ENCODE results near the gene SRP9.

SRP9 gene

DNA sequence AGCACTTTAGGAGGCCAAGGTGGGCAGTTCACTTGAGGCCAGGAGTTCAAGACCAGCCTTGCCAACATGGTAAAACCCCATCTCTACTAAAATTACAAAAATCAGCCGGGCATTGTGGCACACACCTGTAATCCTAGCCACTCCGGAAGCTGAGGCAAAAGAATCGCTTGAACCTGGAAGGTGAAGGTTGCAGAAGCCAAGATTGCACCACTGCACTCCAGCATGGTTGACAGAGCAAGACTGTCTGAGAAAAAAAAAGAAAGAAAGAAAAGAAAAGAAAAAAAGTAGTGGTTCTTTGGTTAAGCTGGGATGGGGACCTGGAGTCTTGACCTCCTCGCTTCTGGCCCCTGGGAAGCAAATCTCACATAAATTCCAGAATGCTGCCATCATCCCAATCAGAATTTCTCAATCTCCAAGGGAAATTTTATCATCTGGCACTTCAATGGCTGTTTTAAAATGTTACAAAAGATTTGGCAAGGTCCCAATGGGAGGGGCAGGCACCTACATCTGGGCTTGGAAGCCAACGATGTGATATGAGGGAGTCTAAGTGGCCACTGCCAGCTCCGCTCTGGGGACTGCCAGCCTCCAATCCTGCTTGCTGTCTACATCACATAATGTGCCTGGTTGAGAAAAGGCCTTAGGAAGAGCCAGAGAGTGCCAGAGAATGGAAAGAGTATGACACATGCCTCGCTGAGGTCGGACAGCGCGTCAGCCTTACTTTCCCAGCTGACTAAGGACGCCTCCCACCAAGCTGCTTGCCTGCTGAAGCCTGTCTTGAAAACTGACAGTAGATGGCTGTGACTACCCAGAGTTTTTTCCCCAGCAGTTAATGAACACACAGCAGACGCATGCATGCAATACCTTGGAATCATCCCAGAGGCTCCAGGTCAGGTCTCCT lies 42.1 kb upstream of the SRP9 start:
- Histone ChIP-seq H2BK5ac (ENCODE audit: low read depth, low read length, poor library complexity, severe bottlenecking) (peak overlapping the region; percentile 71), H3K27me3 (ENCODE audit: control insufficient read depth in 1 of 2, insufficient read depth in 1 of 2, low read length in 2 of 2) (no peaks in the 10 kb centered on the region), H3K14ac (ENCODE audit: low read length in 2 of 2) (no peak overlapping the region), H2BK120ac (ENCODE audit: low read depth, low read length) (no peak overlapping the region), H2BK15ac (ENCODE audit: low read depth, poor library complexity, severe bottlenecking) (peak overlapping the region; percentile 26), H2AFZ (ENCODE audit: low read depth, low read length) (no peak overlapping the region), H2AK5ac (ENCODE audit: low read length, severe bottlenecking) (no peak overlapping the region), H3K4me2 (ENCODE audit: low read length, poor library complexity, severe bottlenecking) (peak overlapping the region; percentile 50), H3K79me1 (replicated peaks; ENCODE audit: low read length, poor library complexity, severe bottlenecking) (no peaks in the 10 kb centered on the region), H3K9ac (ENCODE audit: low read length) (peak overlapping the region; percentile 77), H3K4ac (ENCODE audit: low read depth in 1 of 2, low read length in 2 of 2) (no peak overlapping the region), H2BK12ac (ENCODE audit: low read length in 2 of 2) (peak overlapping the region in 1 of 2 experiments; percentile 28), H4K8ac (ENCODE audit: low read length) (no peak overlapping the region), H3K9me3 (ENCODE audit: control insufficient read depth, low read length) (no peaks in the 10 kb centered on the region), H3K23ac (ENCODE audit: low read length in 2 of 2) (no peak overlapping the region), H3K27ac (ENCODE audit: low read length, poor library complexity, severe bottlenecking) (peak overlapping the region; percentile 94), H4K91ac (ENCODE audit: low read length) (no peak overlapping the region), H3K4me1 (ENCODE audit: control insufficient read depth, insufficient read depth, low read depth, low read length) (peaks cover 22% of the 10 kb centered on the region), H3K18ac (ENCODE audit: low read depth in 1 of 2, low read length in 2 of 2) (peak overlapping the region in 1 of 2 experiments; percentile 54), H3K36me3 (ENCODE audit: control insufficient read depth in 1 of 2, insufficient read depth in 2 of 2, low read depth in 1 of 2, low read length in 2 of 2) (no peaks in the 10 kb centered on the region), H3K4me3 (ENCODE audit: insufficient read depth in 1 of 2, low read depth in 1 of 2, low read length in 2 of 2) (peak overlapping the region in 1 of 2 experiments; percentile 28)
- WGBS, result 49% methylated on average over 11 of the region's 12 CpGs
- DNase-seq, result peak; percentile 98

DNA sequence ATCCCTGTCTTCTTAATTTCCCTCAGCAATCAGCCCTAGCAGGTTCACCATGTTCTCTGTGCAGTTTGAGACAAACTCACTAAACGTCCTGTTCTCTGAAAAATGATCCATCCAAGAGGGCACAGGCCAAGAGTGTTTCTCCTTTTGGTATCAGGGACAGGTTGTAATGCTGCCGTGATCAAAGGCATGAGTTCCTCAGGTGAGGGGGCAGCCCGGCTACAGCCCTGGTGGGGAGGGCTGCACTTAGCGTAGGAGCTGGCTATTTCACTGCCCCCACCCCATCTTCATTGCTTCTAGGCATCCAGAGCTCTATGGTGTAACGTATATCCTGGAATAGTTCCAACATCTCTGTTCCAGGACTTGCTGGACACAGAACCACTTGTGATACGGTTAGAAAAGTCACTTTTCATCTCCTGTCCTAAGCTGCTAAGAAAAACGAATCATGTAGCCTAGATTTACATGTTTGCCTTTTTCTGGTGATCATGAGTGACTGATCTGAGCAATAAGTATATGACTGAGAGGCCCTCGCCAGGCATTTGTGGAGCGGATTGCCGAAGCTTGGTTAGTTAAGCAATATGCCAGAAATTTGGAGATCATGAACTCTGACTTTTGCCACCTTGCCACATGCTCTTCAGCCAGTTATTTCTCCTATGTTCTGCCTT lies 41.1 kb upstream of the SRP9 start:
- H2BK15ac ChIP-seq (ENCODE audit: low read depth, poor library complexity, severe bottlenecking), result no peak overlapping the region
- peak overlapping the region in 1 of 2 experiments; percentile 28 for H3K4me3 ChIP-seq (ENCODE audit: insufficient read depth in 1 of 2, low read depth in 1 of 2, low read length in 2 of 2)
- DNase-seq, result peak; percentile 34
- no peak overlapping the region for H3K4me2 ChIP-seq (ENCODE audit: low read length, poor library complexity, severe bottlenecking)
- H2AFZ ChIP-seq (ENCODE audit: low read depth, low read length), result no peak overlapping the region
- no peaks in the 10 kb centered on the region for H3K27me3 ChIP-seq (ENCODE audit: control insufficient read depth in 1 of 2, insufficient read depth in 1 of 2, low read length in 2 of 2)
- H3K4me1 ChIP-seq (ENCODE audit: control insufficient read depth, insufficient read depth, low read depth, low read length), result peaks cover 22% of the 10 kb centered on the region
- H4K8ac ChIP-seq (ENCODE audit: low read length), result no peak overlapping the region
- H3K9ac ChIP-seq (ENCODE audit: low read length), result peak overlapping the region; percentile 77
- peak overlapping the region; percentile 21 for H2AK5ac ChIP-seq (ENCODE audit: low read length, severe bottlenecking)
- no peaks in the 10 kb centered on the region for H3K79me1 ChIP-seq (replicated peaks; ENCODE audit: low read length, poor library complexity, severe bottlenecking)
- no peak overlapping the region for H3K14ac ChIP-seq (ENCODE audit: low read length in 2 of 2)
- no peaks in the 10 kb centered on the region for H3K36me3 ChIP-seq (ENCODE audit: control insufficient read depth in 1 of 2, insufficient read depth in 2 of 2, low read depth in 1 of 2, low read length in 2 of 2)
- H3K9me3 ChIP-seq (ENCODE audit: control insufficient read depth, low read length), result no peaks in the 10 kb centered on the region
- peak overlapping the region; percentile 91 for H2BK5ac ChIP-seq (ENCODE audit: low read depth, low read length, poor library complexity, severe bottlenecking)
- H3K23ac ChIP-seq (ENCODE audit: low read length in 2 of 2), result no peak overlapping the region
- H3K18ac ChIP-seq (ENCODE audit: low read depth in 1 of 2, low read length in 2 of 2), result no peak overlapping the region
- H3K4ac ChIP-seq (ENCODE audit: low read depth in 1 of 2, low read length in 2 of 2), result no peak overlapping the region
- peak overlapping the region in 1 of 2 experiments; percentile 31 for H2BK12ac ChIP-seq (ENCODE audit: low read length in 2 of 2)
- peak overlapping the region; percentile 94 for H3K27ac ChIP-seq (ENCODE audit: low read length, poor library complexity, severe bottlenecking)
- H4K91ac ChIP-seq (ENCODE audit: low read length), result no peak overlapping the region
- 84% methylated on average over 10 of the region's 10 CpGs for WGBS
- no peak overlapping the region for H2BK120ac ChIP-seq (ENCODE audit: low read depth, low read length)

GRCh38 chr1:225737161-225737560 lies 40.5 kb upstream of the SRP9 start:
- no peak for DNase-seq
- Histone ChIP-seq H3K23ac (ENCODE audit: low read length in 2 of 2) (no peak overlapping the region), H2BK5ac (ENCODE audit: low read depth, low read length, poor library complexity, severe bottlenecking) (peak overlapping the region; percentile 49), H3K18ac (ENCODE audit: low read depth in 1 of 2, low read length in 2 of 2) (no peak overlapping the region), H3K4me3 (ENCODE audit: insufficient read depth in 1 of 2, low read depth in 1 of 2, low read length in 2 of 2) (no peak overlapping the region), H3K36me3 (ENCODE audit: control insufficient read depth in 1 of 2, insufficient read depth in 2 of 2, low read depth in 1 of 2, low read length in 2 of 2) (no peaks in the 10 kb centered on the region), H2AK5ac (ENCODE audit: low read length, severe bottlenecking) (peak overlapping the region; percentile 49), H4K8ac (ENCODE audit: low read length) (no peak overlapping the region), H3K4me1 (ENCODE audit: control insufficient read depth, insufficient read depth, low read depth, low read length) (peaks cover 22% of the 10 kb centered on the region), H3K27me3 (ENCODE audit: control insufficient read depth in 1 of 2, insufficient read depth in 1 of 2, low read length in 2 of 2) (no peaks in the 10 kb centered on the region), H3K4me2 (ENCODE audit: low read length, poor library complexity, severe bottlenecking) (no peak overlapping the region), H3K9me3 (ENCODE audit: control insufficient read depth, low read length) (no peaks in the 10 kb centered on the region), H3K14ac (ENCODE audit: low read length in 2 of 2) (no peak overlapping the region), H3K27ac (ENCODE audit: low read length, poor library complexity, severe bottlenecking) (no peak overlapping the region), H2BK15ac (ENCODE audit: low read depth, poor library complexity, severe bottlenecking) (no peak overlapping the region), H2BK12ac (ENCODE audit: low read length in 2 of 2) (no peak overlapping the region), H2BK120ac (ENCODE audit: low read depth, low read length) (no peak overlapping the region), H3K9ac (ENCODE audit: low read length) (no peak overlapping the region), H3K4ac (ENCODE audit: low read depth in 1 of 2, low read length in 2 of 2) (no peak overlapping the region), H3K79me1 (replicated peaks; ENCODE audit: low read length, poor library complexity, severe bottlenecking) (no peaks in the 10 kb centered on the region), H2AFZ (ENCODE audit: low read depth, low read length) (no peak overlapping the region), H4K91ac (ENCODE audit: low read length) (no peak overlapping the region)
- WGBS, result 58% methylated on average over 3 of the region's 3 CpGs

DNA sequence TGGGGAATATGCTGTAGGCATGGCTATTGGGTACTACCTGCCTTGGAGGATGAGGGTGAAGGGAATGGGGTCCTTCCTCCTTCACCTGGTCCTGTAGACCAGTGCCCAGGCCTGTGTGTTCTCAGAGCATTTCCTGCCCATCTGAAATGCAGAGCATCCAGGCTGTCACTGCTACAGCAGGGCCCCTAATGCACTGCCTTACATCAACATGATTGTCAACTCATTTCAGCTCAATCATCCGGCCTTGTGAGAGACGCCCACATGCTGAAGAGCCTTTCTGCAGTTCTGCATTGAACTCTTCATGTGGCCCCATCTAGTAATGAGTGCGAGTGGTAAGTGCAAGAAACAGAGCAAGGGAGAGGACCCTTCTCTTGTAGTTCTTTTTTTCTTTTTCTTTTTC lies 39.8 kb upstream of the SRP9 start:
- no peak overlapping the region for H2BK12ac ChIP-seq (ENCODE audit: low read length in 2 of 2)
- H3K27me3 ChIP-seq (ENCODE audit: control insufficient read depth in 1 of 2, insufficient read depth in 1 of 2, low read length in 2 of 2), result no peaks in the 10 kb centered on the region
- no peaks in the 10 kb centered on the region for H3K79me1 ChIP-seq (replicated peaks; ENCODE audit: low read length, poor library complexity, severe bottlenecking)
- WGBS, result 94% methylated on average over 3 of the region's 3 CpGs
- no peak overlapping the region for H2AFZ ChIP-seq (ENCODE audit: low read depth, low read length)
- H4K91ac ChIP-seq (ENCODE audit: low read length), result peak overlapping the region; percentile 4
- peak overlapping the region; percentile 7 for H2AK5ac ChIP-seq (ENCODE audit: low read length, severe bottlenecking)
- H2BK120ac ChIP-seq (ENCODE audit: low read depth, low read length), result no peak overlapping the region
- H3K4me3 ChIP-seq (ENCODE audit: insufficient read depth in 1 of 2, low read depth in 1 of 2, low read length in 2 of 2), result no peak overlapping the region
- peak overlapping the region; percentile 26 for H2BK15ac ChIP-seq (ENCODE audit: low read depth, poor library complexity, severe bottlenecking)
- no peak for DNase-seq
- H3K14ac ChIP-seq (ENCODE audit: low read length in 2 of 2), result no peak overlapping the region
- H3K4me2 ChIP-seq (ENCODE audit: low read length, poor library complexity, severe bottlenecking), result no peak overlapping the region
- no peaks in the 10 kb centered on the region for H3K36me3 ChIP-seq (ENCODE audit: control insufficient read depth in 1 of 2, insufficient read depth in 2 of 2, low read depth in 1 of 2, low read length in 2 of 2)
- H3K18ac ChIP-seq (ENCODE audit: low read depth in 1 of 2, low read length in 2 of 2), result peak overlapping the region in 1 of 2 experiments; percentile 28
- H3K23ac ChIP-seq (ENCODE audit: low read length in 2 of 2), result no peak overlapping the region
- no peak overlapping the region for H3K27ac ChIP-seq (ENCODE audit: low read length, poor library complexity, severe bottlenecking)
- H3K9ac ChIP-seq (ENCODE audit: low read length), result no peak overlapping the region
- no peak overlapping the region for H3K4ac ChIP-seq (ENCODE audit: low read depth in 1 of 2, low read length in 2 of 2)
- no peaks in the 10 kb centered on the region for H3K9me3 ChIP-seq (ENCODE audit: control insufficient read depth, low read length)
- peaks cover 20% of the 10 kb centered on the region for H3K4me1 ChIP-seq (ENCODE audit: control insufficient read depth, insufficient read depth, low read depth, low read length)
- no peak overlapping the region for H2BK5ac ChIP-seq (ENCODE audit: low read depth, low read length, poor library complexity, severe bottlenecking)
- no peak overlapping the region for H4K8ac ChIP-seq (ENCODE audit: low read length)
